CD4-positive, CD25-positive, alpha-beta regulatory T cell (primary cell): ENCODE measurements around the gene SLC24A3. TPM values are rescaled to one million over a fixed set of nuclear protein-coding genes. Genes with fewer than 3 reads are reported as not detected.

Experiments used
- ATAC-seq, 2 donors: fragments of 150-1000 bp; cut with Tn5 transposase; one replicate each; pipeline ENCODE4 v1.10.0; 2021; ENCODE audit warnings: low read depth in 2 of 2, moderate number of reproducible peaks in 2 of 2, moderate library complexity in 1 of 2
- DNase-seq, 3 donors: peaks; one replicate each; pipeline versions ENCODE4 v3.0.0 to v3.0.0-alpha.2; 2012 to 2022; ENCODE audit warnings: mixed read lengths in 1 of 3
- H3K27ac ChIP-seq: one replicate; pipeline ENCODE4 v1.7.0; 2013; ENCODE audit warnings: mild to moderate bottlenecking, low read length; ENCODE audit not compliant: insufficient read depth, poor library complexity, severe bottlenecking
- H3K27me3 ChIP-seq: one replicate; pipeline ENCODE4 v1.7.0; 2013; ENCODE audit warnings: low read length; ENCODE audit not compliant: control insufficient read depth, insufficient read depth
- H3K36me3 ChIP-seq: one replicate; pipeline ENCODE4 v1.7.0; 2013; ENCODE audit warnings: mild to moderate bottlenecking, low read length, moderate library complexity; ENCODE audit not compliant: control insufficient read depth, insufficient read depth
- H3K4me1 ChIP-seq: 2 replicates; pipeline ENCODE4 v1.7.0; 2013; ENCODE audit warnings: mild to moderate bottlenecking, low read length; ENCODE audit not compliant: insufficient read depth, control insufficient read depth, poor library complexity, severe bottlenecking
- H3K4me3 ChIP-seq: one replicate; pipeline ENCODE4 v1.7.0; 2013; ENCODE audit warnings: low read depth, mild to moderate bottlenecking, low read length, moderate library complexity
- H3K9me3 ChIP-seq, 2 experiments: 1 replicate in 1 of 2; 2 replicates in 1 of 2; pipeline ENCODE4 v1.7.0; 2013; ENCODE audit warnings: low read length in 2 of 2, mild to moderate bottlenecking in 1 of 2, moderate library complexity in 1 of 2; ENCODE audit not compliant: control insufficient read depth in 2 of 2
- H3K27ac Mint-ChIP-seq, 3 donors: one replicate each; pipeline ENCODE4 v1.8.0; 2020 to 2022; ENCODE audit warnings: mild to moderate bottlenecking in 3 of 3, mixed read lengths in 3 of 3, moderate library complexity in 2 of 3
- H3K27me3 Mint-ChIP-seq: one replicate; pipeline ENCODE4 v1.8.0; 2022; ENCODE audit warnings: mild to moderate bottlenecking, mixed read lengths
- H3K36me3 Mint-ChIP-seq: one replicate; pipeline ENCODE4 v1.8.0; 2020; ENCODE audit warnings: mixed read lengths
- H3K4me1 Mint-ChIP-seq, 4 donors: one replicate each; pipeline ENCODE4 v1.8.0; 2020 to 2022; ENCODE audit warnings: mixed read lengths in 4 of 4, mild to moderate bottlenecking in 1 of 4
- H3K4me3 Mint-ChIP-seq, 4 donors: one replicate each; pipeline ENCODE4 v1.8.0; 2020 to 2022; ENCODE audit warnings: mild to moderate bottlenecking in 4 of 4, mixed read lengths in 4 of 4, moderate library complexity in 3 of 4
- H3K9me3 Mint-ChIP-seq, 7 donors: one replicate each; pipeline ENCODE4 v1.8.0; 2020 to 2022; ENCODE audit warnings: mixed read lengths in 7 of 7, mild to moderate bottlenecking in 3 of 7, moderate library complexity in 2 of 7
- polyA plus RNA-seq, 4 donors: library from polyadenylated mRNA; unstranded; fragments of 300-500 nt; fragmentation: Illumina TruSeq; gene quantifications; one replicate each; pipeline ENCODE4 v1.2.3, GENCODE V29; 2021
- total RNA-seq: library from RNA; stranded (reverse); gene quantifications from one replicate; pipeline ENCODE4 v1.2.3, GENCODE V29; 2022

Gene SLC24A3
- total and polyA plus RNA-seq, 5 donors from 2014 or later = 0.25 TPM; not detected in 4

DNA sequence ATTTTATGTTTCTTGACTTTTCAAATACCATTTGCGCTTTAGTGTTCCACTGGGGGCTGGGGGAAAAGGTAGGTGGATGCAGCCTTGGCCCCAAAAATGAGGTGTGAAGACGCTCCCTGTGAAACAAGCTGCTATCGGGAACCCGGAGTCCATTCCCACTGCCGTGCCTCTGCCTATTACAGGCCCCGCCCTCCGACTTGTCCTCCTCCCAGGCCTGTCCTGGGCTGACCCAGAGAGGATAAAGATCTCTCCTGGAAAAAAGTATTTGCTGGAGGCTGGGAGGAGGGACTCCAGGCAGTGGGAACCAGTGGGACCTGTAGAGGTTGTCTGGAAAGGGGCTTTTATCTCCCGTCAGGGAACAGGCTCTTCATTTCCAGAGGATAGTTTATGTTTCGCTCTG lies 215.0 kb downstream of the SLC24A3 start:
- H3K27ac ChIP-seq = no peak overlapping the region
- no peaks in the 10 kb centered on the region for H3K27me3 Mint-ChIP-seq
- H3K4me1 ChIP-seq = no peaks in the 10 kb centered on the region
- no peaks in the 10 kb centered on the region for H3K36me3 ChIP-seq
- H3K36me3 Mint-ChIP-seq = no peaks in the 10 kb centered on the region
- no peak for DNase-seq
- H3K27ac Mint-ChIP-seq = no peak overlapping the region
- no peaks in the 10 kb centered on the region for H3K4me1 Mint-ChIP-seq
- peaks cover 0 to 4% (median 0%) of the 10 kb centered on the region in 7 donors for H3K9me3 Mint-ChIP-seq
- no peak overlapping the region for H3K4me3 ChIP-seq
- no peaks in the 10 kb centered on the region for H3K27me3 ChIP-seq
- H3K4me3 Mint-ChIP-seq = no peak overlapping the region
- ATAC-seq = no peak
- no peaks in the 10 kb centered on the region for H3K9me3 ChIP-seq

DNA sequence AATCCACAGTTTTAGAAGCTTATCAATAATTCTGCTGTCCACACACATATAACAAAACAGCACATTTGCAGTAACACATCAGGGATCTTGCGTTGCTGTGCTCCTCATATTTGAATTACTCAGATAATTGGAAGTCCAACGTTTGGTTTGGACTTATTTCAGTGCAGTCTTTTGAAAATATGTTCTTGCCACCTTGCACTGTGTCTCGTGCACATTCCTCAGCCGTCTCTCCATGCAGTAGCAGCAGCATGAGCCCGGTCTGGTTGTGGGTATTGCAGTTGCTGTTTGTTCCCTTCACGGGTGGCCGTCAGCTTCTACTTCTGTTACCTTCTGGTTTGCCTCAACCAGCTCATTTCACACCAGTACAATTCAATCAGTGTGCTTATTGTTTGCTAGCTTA lies 215.5 kb downstream of the SLC24A3 start:
- H3K27me3 Mint-ChIP-seq = no peaks in the 10 kb centered on the region
- no peak overlapping the region for H3K27ac ChIP-seq
- H3K27ac Mint-ChIP-seq = no peak overlapping the region
- H3K27me3 ChIP-seq = no peaks in the 10 kb centered on the region
- H3K4me3 ChIP-seq = no peak overlapping the region
- H3K4me1 Mint-ChIP-seq = no peaks in the 10 kb centered on the region
- no peaks in the 10 kb centered on the region for H3K36me3 ChIP-seq
- ATAC-seq = no peak
- H3K36me3 Mint-ChIP-seq = no peaks in the 10 kb centered on the region
- peaks cover 0 to 4% (median 0%) of the 10 kb centered on the region in 7 donors for H3K9me3 Mint-ChIP-seq
- no peaks in the 10 kb centered on the region for H3K4me1 ChIP-seq
- no peaks in the 10 kb centered on the region for H3K9me3 ChIP-seq
- H3K4me3 Mint-ChIP-seq = no peak overlapping the region
- no peak for DNase-seq

DNA sequence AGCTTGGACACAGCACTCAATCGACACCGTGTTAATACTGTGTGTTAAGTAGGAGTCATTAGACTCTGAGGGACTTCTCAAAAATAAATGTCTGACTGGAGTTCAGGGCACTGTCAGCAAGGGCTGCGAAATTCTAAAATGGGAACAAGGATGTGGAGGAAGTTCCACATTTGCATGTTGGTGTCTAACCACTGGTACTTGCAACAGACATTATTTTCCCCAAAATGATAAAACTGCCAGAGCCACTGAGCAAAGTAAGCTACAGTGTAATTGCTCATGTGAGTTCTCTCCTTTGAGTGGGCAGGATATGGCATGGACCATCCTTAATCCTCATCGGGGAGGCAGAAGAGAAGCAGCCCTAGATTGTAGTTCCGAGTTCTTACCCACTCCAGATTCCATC lies 215.9 kb downstream of the SLC24A3 start:
- ATAC-seq (no peak), DNase-seq (no peak)
- Histone ChIP-seq H3K36me3 (no peaks in the 10 kb centered on the region), H3K4me3 (no peak overlapping the region), H3K4me1 (no peaks in the 10 kb centered on the region), H3K27me3 (no peaks in the 10 kb centered on the region), H3K27ac (no peak overlapping the region), H3K9me3 (no peaks in the 10 kb centered on the region)
- H3K4me3 Mint-ChIP-seq = no peak overlapping the region
- H3K27me3 Mint-ChIP-seq = no peaks in the 10 kb centered on the region
- H3K36me3 Mint-ChIP-seq = no peaks in the 10 kb centered on the region
- peaks cover 0 to 4% (median 0%) of the 10 kb centered on the region in 7 donors for H3K9me3 Mint-ChIP-seq
- no peaks in the 10 kb centered on the region for H3K4me1 Mint-ChIP-seq
- H3K27ac Mint-ChIP-seq = no peak overlapping the region

DNA sequence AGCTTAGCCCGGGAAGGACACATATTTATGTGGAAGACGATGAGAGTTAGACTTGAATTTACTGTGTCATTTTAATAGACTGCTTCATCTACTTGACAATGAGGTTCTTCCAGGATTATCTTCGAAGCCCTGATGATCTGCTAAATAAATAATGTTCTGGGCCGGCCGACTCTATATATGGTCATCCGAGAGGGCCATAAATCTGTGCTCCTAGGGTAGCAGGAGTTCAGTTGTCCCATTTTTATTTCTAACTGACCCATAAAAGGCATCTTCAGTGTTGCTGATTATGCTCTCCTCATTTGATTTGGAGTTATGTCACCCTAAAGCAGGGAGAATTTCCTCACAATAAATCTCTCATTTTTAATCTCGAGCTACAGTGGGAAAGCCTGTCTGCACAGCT lies 217.1 kb downstream of the SLC24A3 start:
- Histone ChIP-seq H3K36me3 (no peaks in the 10 kb centered on the region), H3K9me3 (no peaks in the 10 kb centered on the region), H3K27me3 (no peaks in the 10 kb centered on the region), H3K4me1 (no peaks in the 10 kb centered on the region), H3K27ac (no peak overlapping the region), H3K4me3 (no peak overlapping the region)
- ATAC-seq (no peak), DNase-seq (no peak)
- H3K9me3 Mint-ChIP-seq = peaks cover 0 to 4% (median 0%) of the 10 kb centered on the region in 7 donors
- H3K36me3 Mint-ChIP-seq = no peaks in the 10 kb centered on the region
- H3K4me3 Mint-ChIP-seq = no peak overlapping the region
- no peak overlapping the region for H3K27ac Mint-ChIP-seq
- H3K27me3 Mint-ChIP-seq = peaks cover under 1% of the 10 kb centered on the region
- H3K4me1 Mint-ChIP-seq = no peaks in the 10 kb centered on the region

DNA sequence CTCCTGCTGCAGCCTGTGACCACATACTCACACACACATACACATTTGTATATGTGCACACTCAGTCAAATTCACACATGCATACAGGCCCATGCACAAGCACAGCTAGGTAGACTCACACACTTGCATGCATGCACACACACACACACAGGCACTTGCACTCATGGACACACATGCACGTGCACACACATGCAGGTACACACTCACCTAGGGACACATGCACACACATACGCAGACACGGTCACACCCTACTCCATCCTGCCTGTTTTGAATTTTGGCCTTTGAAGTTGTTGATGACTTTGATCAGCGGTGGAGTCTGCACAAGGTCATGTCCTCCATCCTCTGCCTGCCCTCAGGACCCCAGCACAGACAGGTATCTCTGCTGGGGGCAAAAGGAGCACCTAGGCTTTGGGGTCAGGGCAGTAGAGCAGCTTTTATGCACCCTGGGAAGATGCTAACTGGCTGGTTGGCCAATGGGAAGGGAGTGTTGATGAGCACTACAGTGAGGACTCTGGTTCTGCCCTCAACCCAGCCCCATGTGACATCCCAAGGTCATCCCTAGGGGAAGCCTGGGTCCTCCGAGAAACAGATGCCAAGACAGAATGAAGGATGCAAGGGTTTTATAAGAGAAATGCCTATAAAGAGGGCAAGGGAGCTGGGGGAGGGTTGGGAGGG lies 218.3 kb downstream of the SLC24A3 start:
- ATAC-seq = no peak
- H3K36me3 Mint-ChIP-seq = no peaks in the 10 kb centered on the region
- no peak overlapping the region for H3K27ac Mint-ChIP-seq
- Histone ChIP-seq H3K27me3 (no peaks in the 10 kb centered on the region), H3K4me3 (no peak overlapping the region), H3K27ac (no peak overlapping the region), H3K9me3 (no peaks in the 10 kb centered on the region), H3K36me3 (no peaks in the 10 kb centered on the region), H3K4me1 (no peaks in the 10 kb centered on the region)
- H3K27me3 Mint-ChIP-seq = peaks cover 4% of the 10 kb centered on the region
- no peak overlapping the region for H3K4me3 Mint-ChIP-seq
- no peaks in the 10 kb centered on the region for H3K9me3 Mint-ChIP-seq
- no peak for DNase-seq
- no peaks in the 10 kb centered on the region for H3K4me1 Mint-ChIP-seq

DNA sequence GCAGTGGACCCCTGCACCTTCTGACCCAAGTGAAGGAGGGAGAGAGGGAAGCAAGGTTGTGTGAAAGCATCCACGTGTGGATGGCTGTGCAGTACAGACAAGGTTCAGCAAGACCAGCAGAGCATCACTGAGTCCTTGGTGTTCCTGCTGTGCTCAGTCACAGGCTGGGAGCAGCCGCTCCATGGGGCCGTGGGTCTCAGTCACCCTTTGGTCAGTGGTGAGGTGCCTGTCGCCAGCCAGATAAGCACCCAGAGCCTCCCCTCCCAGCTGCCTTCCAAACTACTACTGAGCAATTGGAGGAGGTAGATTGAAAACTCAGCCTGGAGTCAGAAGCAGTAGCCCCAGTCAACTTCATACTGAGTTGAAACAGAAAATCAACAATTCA lies 218.9 kb downstream of the SLC24A3 start:
- no peak overlapping the region for H3K27ac ChIP-seq
- no peaks in the 10 kb centered on the region for H3K36me3 Mint-ChIP-seq
- H3K4me3 Mint-ChIP-seq = no peak overlapping the region
- no peaks in the 10 kb centered on the region for H3K4me1 Mint-ChIP-seq
- H3K4me3 ChIP-seq = no peak overlapping the region
- H3K9me3 Mint-ChIP-seq = no peaks in the 10 kb centered on the region
- no peak for ATAC-seq
- DNase-seq = no peak
- H3K36me3 ChIP-seq = no peaks in the 10 kb centered on the region
- peaks cover 4% of the 10 kb centered on the region for H3K27me3 Mint-ChIP-seq
- no peaks in the 10 kb centered on the region for H3K4me1 ChIP-seq
- H3K27ac Mint-ChIP-seq = no peak overlapping the region
- H3K9me3 ChIP-seq = no peaks in the 10 kb centered on the region
- no peaks in the 10 kb centered on the region for H3K27me3 ChIP-seq

DNA sequence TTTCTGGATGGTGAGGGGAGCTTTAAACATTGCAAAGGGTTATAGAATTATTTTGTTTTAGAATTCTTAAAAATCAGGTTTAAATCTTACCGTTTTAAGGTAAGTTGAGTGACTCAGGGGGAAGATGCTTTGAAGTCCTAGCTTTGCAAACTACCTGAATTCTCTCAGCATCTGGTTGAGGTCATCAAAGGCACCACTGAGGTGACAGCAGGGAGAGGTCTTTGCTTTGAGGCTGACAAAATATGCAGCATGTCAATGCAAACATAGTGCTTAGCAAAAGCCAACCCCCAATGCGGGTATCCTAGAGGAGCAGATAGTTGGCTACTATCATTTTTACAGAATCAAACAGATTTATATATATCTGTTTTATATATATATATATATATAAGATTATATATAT lies 219.5 kb downstream of the SLC24A3 start:
- DNase-seq = no peak
- peaks cover 4% of the 10 kb centered on the region for H3K27me3 Mint-ChIP-seq
- no peaks in the 10 kb centered on the region for H3K36me3 ChIP-seq
- no peak overlapping the region for H3K27ac Mint-ChIP-seq
- no peak overlapping the region for H3K4me3 Mint-ChIP-seq
- H3K4me1 Mint-ChIP-seq = no peaks in the 10 kb centered on the region
- ATAC-seq = no peak
- H3K9me3 ChIP-seq = no peaks in the 10 kb centered on the region
- no peaks in the 10 kb centered on the region for H3K27me3 ChIP-seq
- no peak overlapping the region for H3K4me3 ChIP-seq
- H3K4me1 ChIP-seq = no peaks in the 10 kb centered on the region
- H3K36me3 Mint-ChIP-seq = no peaks in the 10 kb centered on the region
- no peak overlapping the region for H3K27ac ChIP-seq
- no peaks in the 10 kb centered on the region for H3K9me3 Mint-ChIP-seq
